Activated CD8-positive, alpha-beta T cell treated with anti-CD3 and anti-CD28 coated beads for 36 hours (primary cell): ENCODE results near the gene FAM13C. TPM values are rescaled to one million over a fixed set of nuclear protein-coding genes. Genes with fewer than 3 reads are reported as not detected.
"Not testable (repeated sequence)": the region's sequence is repeated elsewhere in the genome, so short reads cannot be mapped to it uniquely, and the experiment has no call there.

ENCODE experiments used
- ATAC-seq: fragments of 200-7000 bp; cut with Tn5 transposase; one replicate; pipeline ENCODE4 v1.10.0; 2021; ENCODE audit warnings: mild to moderate bottlenecking, moderate library complexity
- CTCF ChIA-PET: fragments of 350-600 bp; sonication (Branson Sonifier 250); formaldehyde crosslinking; loops from one replicate; lab custom pipeline; 2021; ENCODE audit warnings: antibody characterized with exemption; lab: Charles Lee
- POLR2A ChIA-PET: fragments of 350-600 bp; sonication (Branson Sonifier 250); formaldehyde crosslinking; loops from one replicate; lab custom pipeline; 2021; ENCODE audit warnings: antibody characterized with exemption; lab: Charles Lee
- DNase-seq: peaks from one replicate; pipeline ENCODE4 v3.0.0-alpha.2; 2020
- H3K27ac Mint-ChIP-seq: one replicate; pipeline ENCODE4 v1.8.0; 2021; ENCODE audit warnings: mild to moderate bottlenecking, mixed read lengths
- H3K27me3 Mint-ChIP-seq: one replicate; pipeline ENCODE4 v1.8.0; 2021; ENCODE audit warnings: mixed read lengths
- H3K36me3 Mint-ChIP-seq: one replicate; pipeline ENCODE4 v1.8.0; 2021; ENCODE audit warnings: low read depth, mixed read lengths
- H3K4me1 Mint-ChIP-seq: one replicate; pipeline ENCODE4 v1.8.0; 2021; ENCODE audit warnings: low read depth, mixed read lengths
- H3K4me3 Mint-ChIP-seq: one replicate; pipeline ENCODE4 v1.8.0; 2021; ENCODE audit warnings: mild to moderate bottlenecking, moderate library complexity, mixed read lengths
- H3K9me3 Mint-ChIP-seq: one replicate; pipeline ENCODE4 v1.8.0; 2021; ENCODE audit warnings: mixed read lengths
- CTCF ChIP-seq: fragments of 200-600 bp; IDR thresholded peaks from one replicate; pipeline ENCODE4 v1.8.0; 2022; ENCODE audit warnings: antibody characterized with exemption, mild to moderate bottlenecking
- intact Hi-C: fragments of 100-400 bp; cut with micrococcal nuclease; formaldehyde crosslinking; loops from one replicate; pipeline ENCODE4 v1.10.0; 2022
- total RNA-seq, 2 experiments: library from RNA; stranded (reverse); gene quantifications; one replicate each; pipeline ENCODE4 v1.2.3, GENCODE V29; 2021

FAM13C gene
- total RNA-seq, 2 experiments from 2014 or later = not detected

GRCh38 chr10:59242991-59243390 lies 119.4 kb downstream of the FAM13C start:
- H3K4me3 Mint-ChIP-seq = no peak overlapping the region
- H3K36me3 Mint-ChIP-seq = no peaks in the 10 kb centered on the region
- H3K27me3 Mint-ChIP-seq = peaks cover 2% of the 10 kb centered on the region
- intact Hi-C loops = loop anchor here (5.0 to 10.0 kb wide), 2 partner anchors 342 to 379 kb away; no protein-coding TSS in a partner anchor
- no peaks in the 10 kb centered on the region for H3K4me1 Mint-ChIP-seq
- ATAC-seq (no peak), DNase-seq (no peak)
- POLR2A ChIA-PET = no interaction called here
- CTCF ChIA-PET = no interaction called here
- no peak for TF ChIP-seq CTCF
- no peak overlapping the region for H3K27ac Mint-ChIP-seq
- no peaks in the 10 kb centered on the region for H3K9me3 Mint-ChIP-seq

- Mint-ChIP-seq H3K27me3 (peaks cover 2% of the 10 kb centered on the region), H3K4me3 (no peak overlapping the region), H3K36me3 (no peaks in the 10 kb centered on the region), H3K27ac (no peak overlapping the region), H3K9me3 (no peaks in the 10 kb centered on the region), H3K4me1 (no peaks in the 10 kb centered on the region)
- DNase-seq (no peak), ATAC-seq (no peak)
- intact Hi-C loops = loop anchor here (5.0 to 10.0 kb wide), 2 partner anchors 343 to 380 kb away; no protein-coding TSS in a partner anchor
- ChIA-PET CTCF (no interaction called here), POLR2A (no interaction called here)
- no peak for TF ChIP-seq CTCF
These were observed 120.3 kb downstream of the FAM13C start for GRCh38 chr10:59242057-59242456.

- ATAC-seq = no peak
- Mint-ChIP-seq H3K27ac (no peak overlapping the region), H3K4me1 (no peaks in the 10 kb centered on the region), H3K27me3 (peaks cover 2% of the 10 kb centered on the region), H3K4me3 (no peak overlapping the region), H3K36me3 (no peaks in the 10 kb centered on the region), H3K9me3 (no peaks in the 10 kb centered on the region)
- CTCF ChIA-PET = interaction anchor here (0.6 kb wide), 1 partner anchor 192 kb away, joined by 3 read pairs; no protein-coding TSS in a partner anchor
- POLR2A ChIA-PET = no interaction called here
- no peak for DNase-seq
- TF ChIP-seq CTCF = peak; percentile 67
- intact Hi-C loops = loop anchor here (5.0 to 10.0 kb wide), 2 partner anchors 344 to 382 kb away; no protein-coding TSS in a partner anchor
These were observed 121.7 kb downstream of the FAM13C start for GRCh38 chr10:59240582-59241183.

GRCh38 chr10:59239108-59239507 lies 123.2 kb downstream of the FAM13C start:
- H3K4me1 Mint-ChIP-seq, H3K4me3 Mint-ChIP-seq, H3K9me3 Mint-ChIP-seq, POLR2A ChIA-PET, H3K36me3 Mint-ChIP-seq, H3K27ac Mint-ChIP-seq, H3K27me3 Mint-ChIP-seq, intact Hi-C loops, DNase-seq, ATAC-seq: not testable (repeated sequence)
- CTCF ChIA-PET = interaction anchor here (0.5 kb wide), 1 partner anchor 838 kb away, joined by 3 read pairs; no protein-coding TSS in a partner anchor

- TF ChIP-seq CTCF = no peak
- Mint-ChIP-seq H3K27me3 (peaks cover 2% of the 10 kb centered on the region), H3K9me3 (no peaks in the 10 kb centered on the region), H3K4me1 (no peaks in the 10 kb centered on the region), H3K36me3 (no peaks in the 10 kb centered on the region), H3K4me3 (no peak overlapping the region), H3K27ac (no peak overlapping the region)
- ChIA-PET CTCF (interaction anchor here (1.1 kb wide), 1 partner anchor 380 kb away, joined by 3 read pairs; no protein-coding TSS in a partner anchor), POLR2A (no interaction called here)
- no peak for ATAC-seq
- no peak for DNase-seq
- intact Hi-C loops = no loop called here
These were observed 124.6 kb downstream of the FAM13C start for GRCh38 chr10:59237775-59238174.
